IMR-90 (cell line): ENCODE data around the gene LRSAM1. TPM values are rescaled to one million over a fixed set of nuclear protein-coding genes. Genes with fewer than 3 reads are reported as not detected.

Source experiments
- ATAC-seq: fragments of 200-7000 bp; cut with Tn5 transposase; 2 replicates; pipeline ENCODE4 v1.9.1; 2020; ENCODE audit warnings: low read depth, mild to moderate bottlenecking, moderate library complexity
- BruUV-seq: library from RNA; stranded (reverse); fragments of 400-500 nt; replicated peaks from 2 replicates; lab custom pipeline; 2021; lab: Mats Ljungman, UMichigan
- CTCF ChIA-PET: fragments of 300-600 bp; formaldehyde crosslinking; extraction: SDS; loops from one replicate; lab custom pipeline; 2021; ENCODE audit warnings: antibody characterized with exemption; lab: Yijun Ruan, JAX
- POLR2A ChIA-PET: fragments of 300-600 bp; sonication (Branson Sonifier 250); formaldehyde crosslinking; loops from one replicate; lab custom pipeline; 2022; ENCODE audit warnings: antibody characterized with exemption; ENCODE audit not compliant: unreplicated experiment; lab: Charles Lee
- DNase-seq: peaks from one replicate; pipeline ENCODE4 v3.0.0; 2013
- H2AFZ ChIP-seq: replicated peaks from 2 replicates; pipeline ENCODE3; 2013; ENCODE audit warnings: low read length, mild to moderate bottlenecking; ENCODE audit not compliant: poor library complexity
- H2AK5ac ChIP-seq: 2 replicates; pipeline ENCODE4 v1.6.1; 2013; ENCODE audit warnings: low read depth, low read length, inconsistent platforms
- H2AK9ac ChIP-seq: replicated peaks from 2 replicates; pipeline ENCODE3; 2013; ENCODE audit warnings: mild to moderate bottlenecking, low read depth, low read length, moderate library complexity; ENCODE audit not compliant: poor library complexity
- H2BK120ac ChIP-seq: 2 replicates; pipeline ENCODE4 v1.6.1; 2013; ENCODE audit warnings: low read depth, low read length, inconsistent platforms
- H2BK15ac ChIP-seq: 3 replicates; pipeline ENCODE4 v1.6.1; 2013; ENCODE audit warnings: low read depth, low read length, inconsistent platforms
- H2BK20ac ChIP-seq: 2 replicates; pipeline ENCODE4 v1.6.1; 2013; ENCODE audit warnings: low read depth, mild to moderate bottlenecking, inconsistent platforms, low read length, moderate library complexity
- H2BK5ac ChIP-seq: 2 replicates; pipeline ENCODE4 v1.6.1; 2013; ENCODE audit warnings: mild to moderate bottlenecking, low read depth, low read length, inconsistent platforms; ENCODE audit not compliant: poor library complexity, severe bottlenecking
- H3K14ac ChIP-seq: replicated peaks from 2 replicates; pipeline ENCODE4 v1.6.1; 2013; ENCODE audit warnings: low read depth, low read length, inconsistent platforms
- H3K18ac ChIP-seq: 2 replicates; pipeline ENCODE4 v1.6.1; 2013; ENCODE audit warnings: low read depth, low read length, control low read depth
- H3K23ac ChIP-seq: 2 replicates; pipeline ENCODE4 v1.6.1; 2013; ENCODE audit warnings: low read depth, low read length, inconsistent platforms
- H3K27ac ChIP-seq: 2 replicates; pipeline ENCODE4 v1.5.1; 2013; ENCODE audit warnings: mild to moderate bottlenecking, control low read depth, low read length; ENCODE audit not compliant: insufficient read depth
- H3K27me3 ChIP-seq: 2 replicates; pipeline ENCODE4 v1.6.1; 2013; ENCODE audit warnings: low read length; ENCODE audit not compliant: control insufficient read depth, insufficient read depth
- H3K36me3 ChIP-seq: 2 replicates; pipeline ENCODE4 v1.6.1; 2013; ENCODE audit warnings: low read length, mixed read lengths; ENCODE audit not compliant: control insufficient read depth, insufficient read depth
- H3K4ac ChIP-seq: 2 replicates; pipeline ENCODE4 v1.6.1; 2013; ENCODE audit warnings: low read depth, low read length, inconsistent platforms
- H3K4me1 ChIP-seq: 2 replicates; pipeline ENCODE4 v1.6.1; 2013; ENCODE audit warnings: low read length, mixed read lengths; ENCODE audit not compliant: control insufficient read depth, insufficient read depth
- H3K4me2 ChIP-seq: 2 replicates; pipeline ENCODE4 v1.6.1; 2013; ENCODE audit warnings: low read depth, mild to moderate bottlenecking, control low read depth, low read length, moderate library complexity
- H3K4me3 ChIP-seq: 2 replicates; pipeline ENCODE4 v1.5.1; 2013; ENCODE audit warnings: low read depth, mild to moderate bottlenecking, control low read depth, low read length, moderate library complexity; ENCODE audit not compliant: insufficient read depth
- H3K56ac ChIP-seq: 2 replicates; pipeline ENCODE4 v1.6.1; 2013; ENCODE audit warnings: low read length, inconsistent platforms; ENCODE audit not compliant: insufficient read depth; ENCODE audit errors: extremely low read depth
- H3K79me1 ChIP-seq, 2 experiments: 2 replicates each; pipeline ENCODE4 v1.6.1; 2013; ENCODE audit warnings: low read length in 2 of 2, inconsistent platforms in 1 of 2, low read depth in 1 of 2
- H3K9ac ChIP-seq: 2 replicates; pipeline ENCODE4 v1.6.1; 2013; ENCODE audit warnings: low read depth, low read length, control low read depth
- H3K9me1 ChIP-seq: 2 replicates; pipeline ENCODE4 v1.6.1; 2013; ENCODE audit warnings: low read length, inconsistent platforms; ENCODE audit not compliant: insufficient read depth
- H3K9me3 ChIP-seq: 2 replicates; pipeline ENCODE4 v1.6.1; 2013; ENCODE audit warnings: low read length; ENCODE audit not compliant: control insufficient read depth, insufficient read depth
- H4K20me1 ChIP-seq: 2 replicates; pipeline ENCODE4 v1.6.1; 2013; ENCODE audit warnings: low read length, inconsistent platforms; ENCODE audit not compliant: insufficient read depth
- H4K5ac ChIP-seq: 2 replicates; pipeline ENCODE4 v1.6.1; 2013; ENCODE audit warnings: mild to moderate bottlenecking, low read depth, low read length, control low read depth
- H4K8ac ChIP-seq, 2 experiments: 2 replicates each; pipeline ENCODE4 v1.6.1; 2013; ENCODE audit warnings: low read depth in 2 of 2, low read length in 2 of 2, control low read depth in 1 of 2, inconsistent platforms in 1 of 2
- H4K91ac ChIP-seq: 2 replicates; pipeline ENCODE4 v1.6.1; 2013; ENCODE audit warnings: low read depth, low read length, inconsistent platforms; ENCODE audit not compliant: insufficient read depth
- BHLHE40 ChIP-seq: fragments of 150-350 bp; IDR thresholded peaks from 2 replicates; pipeline ENCODE4 v1.6.1; 2016; ENCODE audit warnings: mild to moderate bottlenecking, low read depth, low read length
- CHD1 ChIP-seq: IDR thresholded peaks from 2 replicates; pipeline ENCODE4 v1.6.1; 2012; ENCODE audit warnings: low read depth, low read length, improper control_type of control experiment
- MAFK ChIP-seq: IDR thresholded peaks from 2 replicates; pipeline ENCODE4 v1.6.1; 2012; ENCODE audit warnings: low read depth, low read length, improper control_type of control experiment
- MXI1 ChIP-seq: IDR thresholded peaks from 2 replicates; pipeline ENCODE4 v1.6.1; 2012; ENCODE audit warnings: low read depth, mild to moderate bottlenecking, low read length, moderate library complexity, borderline replicate concordance
- NFE2L2 ChIP-seq: fragments of 150-350 bp; IDR thresholded peaks from 2 replicates; pipeline ENCODE4 v1.6.1; 2016; ENCODE audit warnings: low read depth, mild to moderate bottlenecking, low read length
- RAD21 ChIP-seq: IDR thresholded peaks from 2 replicates; pipeline ENCODE4 v1.6.1; 2012; ENCODE audit warnings: low read length, improper control_type of control experiment
- RCOR1 ChIP-seq: IDR thresholded peaks from 2 replicates; pipeline ENCODE4 v1.6.1; 2012; ENCODE audit warnings: mild to moderate bottlenecking, low read length, improper control_type of control experiment; ENCODE audit not compliant: insufficient replicate concordance
- RFX5 ChIP-seq: IDR thresholded peaks from 2 replicates; pipeline ENCODE4 v1.8.0; 2012; ENCODE audit warnings: low read depth, mild to moderate bottlenecking, low read length, moderate library complexity
- SMC3 ChIP-seq: fragments of 150-350 bp; IDR thresholded peaks from 2 replicates; pipeline ENCODE4 v1.6.1; 2016; ENCODE audit warnings: low read depth, mild to moderate bottlenecking, antibody characterized with exemption, low read length, moderate library complexity
- WGBS, 2 experiments: methylation state at CpG; one replicate each; pipeline versions ENCODE4 v1.1.5 to v1.1.7; 2013; ENCODE audit warnings: missing lambda C conversion rate in 2 of 2; ENCODE audit not compliant: insufficient read length in 1 of 2; ENCODE audit errors: extremely low coverage in 2 of 2; 5-methylcytosine and 5-hydroxymethylcytosine counted together
- dilution Hi-C: fragments of 300-500 bp; cut with HindIII; formaldehyde crosslinking; loops from one replicate; pipeline ENCODE4 v1.14.3; 2018; ENCODE audit warnings: low sequenced_read_pairs; ENCODE audit not compliant: unreplicated experiment
- in situ Hi-C: fragments of 300-500 bp; cut with MboI; formaldehyde crosslinking; loops from 3 replicates; pipeline ENCODE4 v1.14.3; 2019; ENCODE audit warnings: low sequenced_read_pairs, inconsistent platforms, mixed read lengths
- intact Hi-C: fragments of 100-400 bp; cut with micrococcal nuclease; formaldehyde crosslinking; loops from 2 replicates; pipeline ENCODE4 v1.10.0; 2022
- polyA plus RNA-seq, 3 experiments: library from polyadenylated mRNA; depleted of rRNA; stranded (reverse); fragments of >200 nt; gene quantifications; 2 replicates each; pipeline ENCODE4 v1.2.3, GENCODE V29; 2012; ENCODE audit warnings: low replicate concordance in 1 of 3
- total RNA-seq: library from RNA; depleted of rRNA; stranded (reverse); fragments of >200 nt; gene quantifications from 2 replicates; pipeline ENCODE4 v1.2.3, GENCODE V29; 2012
- TF ChIP-seq, protein P1 (sequence below): fragments of 150-350 bp; IDR thresholded peaks from 2 replicates; pipeline ENCODE4 v1.6.1; 2016; ENCODE audit warnings: low read depth, mild to moderate bottlenecking, low read length, moderate library complexity, borderline replicate concordance
- TF ChIP-seq, protein P2 (sequence below): fragments of 150-350 bp; IDR thresholded peaks from 2 replicates; pipeline ENCODE4 v1.6.1; 2017; ENCODE audit warnings: mild to moderate bottlenecking, antibody characterized with exemption, low read length, low read depth

The LRSAM1 gene
- total and polyA plus RNA-seq, 2 of the 4 experiments (the other 2 are of a cell fraction): 3.0 to 9.3 TPM

DNA sequence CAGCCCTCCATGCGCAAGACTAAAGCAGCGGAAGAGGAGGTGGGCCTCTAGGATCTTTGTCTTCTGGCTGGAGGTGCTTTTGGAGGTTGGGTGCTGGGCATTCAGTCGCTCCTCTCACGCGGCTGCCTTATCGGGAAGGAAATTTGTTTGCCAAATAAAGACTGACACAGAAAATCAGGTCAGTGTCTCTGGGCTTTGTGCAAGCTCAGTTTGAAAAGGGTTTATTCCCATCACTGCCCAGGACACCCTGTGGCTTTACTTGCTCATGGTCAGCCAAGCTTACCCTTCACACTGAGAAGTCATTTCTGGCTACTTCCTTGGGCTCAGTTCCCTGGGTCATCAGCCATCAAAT, 43.8 kb upstream of the LRSAM1 start:
- DNase-seq: no peak
- POLR2A ChIA-PET: interaction anchor here (0.7 kb wide), 1 partner anchor 9 kb away, joined by 3 read pairs; no protein-coding TSS in a partner anchor
- Histone ChIP-seq H3K18ac (no peak overlapping the region), H3K9ac (no peak overlapping the region), H3K14ac (no peak overlapping the region), H3K36me3 (peaks cover 6% of the 10 kb centered on the region; the same call in 1 of the 2 replicates), H2BK20ac (no peak overlapping the region), H2BK120ac (no peak overlapping the region), H3K23ac (no peak overlapping the region; the same call in 1 of the 2 replicates), H2BK15ac (no peak overlapping the region), H3K4ac (no peak overlapping the region), H3K9me3 (no peaks in the 10 kb centered on the region), H4K20me1 (no peaks in the 10 kb centered on the region), H3K9me1 (peaks cover 6% of the 10 kb centered on the region; the same call in 1 of the 2 replicates), H3K27me3 (no peaks in the 10 kb centered on the region), H4K8ac (no peak overlapping the region), H3K56ac (no peak overlapping the region), H3K79me1 (no peaks in the 10 kb centered on the region), H3K4me3 (no peak overlapping the region), H2BK5ac (no peak overlapping the region), H2AK9ac (no peak overlapping the region), H4K91ac (no peak overlapping the region), H3K27ac (no peak overlapping the region), H2AK5ac (no peak overlapping the region), H3K4me1 (no peaks in the 10 kb centered on the region), H3K4me2 (no peak overlapping the region), H4K5ac (no peak overlapping the region), H2AFZ (no peak overlapping the region)
- in situ Hi-C loops: no loop called here
- no TSS peak for BruUV-seq
- CTCF ChIA-PET: interaction anchor here (0.7 kb wide), 1 partner anchor 544 kb away, joined by 3 read pairs; no protein-coding TSS in a partner anchor
- 100% methylated on average over 1 of the region's 6 CpGs; no CpG with 5 or more reads in 1 of the 2 experiments for WGBS, 2 experiments
- intact Hi-C loops: no loop called here
- TF ChIP-seq, protein P1, sequence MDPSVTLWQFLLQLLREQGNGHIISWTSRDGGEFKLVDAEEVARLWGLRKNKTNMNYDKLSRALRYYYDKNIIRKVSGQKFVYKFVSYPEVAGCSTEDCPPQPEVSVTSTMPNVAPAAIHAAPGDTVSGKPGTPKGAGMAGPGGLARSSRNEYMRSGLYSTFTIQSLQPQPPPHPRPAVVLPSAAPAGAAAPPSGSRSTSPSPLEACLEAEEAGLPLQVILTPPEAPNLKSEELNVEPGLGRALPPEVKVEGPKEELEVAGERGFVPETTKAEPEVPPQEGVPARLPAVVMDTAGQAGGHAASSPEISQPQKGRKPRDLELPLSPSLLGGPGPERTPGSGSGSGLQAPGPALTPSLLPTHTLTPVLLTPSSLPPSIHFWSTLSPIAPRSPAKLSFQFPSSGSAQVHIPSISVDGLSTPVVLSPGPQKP: no peak
- TF ChIP-seq RFX5 (no peak), CHD1 (no peak), RCOR1 (no peak), SMC3 (no peak), NFE2L2 (no peak), BHLHE40 (no peak), RAD21 (no peak), MXI1 (no peak), MAFK (no peak)
- TF ChIP-seq, protein P2, sequence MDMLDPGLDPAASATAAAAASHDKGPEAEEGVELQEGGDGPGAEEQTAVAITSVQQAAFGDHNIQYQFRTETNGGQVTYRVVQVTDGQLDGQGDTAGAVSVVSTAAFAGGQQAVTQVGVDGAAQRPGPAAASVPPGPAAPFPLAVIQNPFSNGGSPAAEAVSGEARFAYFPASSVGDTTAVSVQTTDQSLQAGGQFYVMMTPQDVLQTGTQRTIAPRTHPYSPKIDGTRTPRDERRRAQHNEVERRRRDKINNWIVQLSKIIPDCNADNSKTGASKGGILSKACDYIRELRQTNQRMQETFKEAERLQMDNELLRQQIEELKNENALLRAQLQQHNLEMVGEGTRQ: no peak
- dilution Hi-C loops: no loop called here
- ATAC-seq: no peak
